HG02870 (cell line): ENCODE data around the gene SSC5D.

Experiments used
- ATAC-seq: cut with Tn5 transposase; IDR thresholded peaks from one replicate; pipeline ENCODE4 v1.9.1; 2021; ENCODE audit warnings: mild to moderate bottlenecking, moderate library complexity; ENCODE audit not compliant: unreplicated experiment

Gene SSC5D

GRCh38 chr19:55454787-55455243 lies 33.4 kb upstream of the SSC5D start:
- no peak for ATAC-seq

- no peak for ATAC-seq
Measured at GRCh38 chr19:55455576-55456235, 32.5 kb upstream of the SSC5D start.

GRCh38 chr19:55456347-55456746 lies 31.9 kb upstream of the SSC5D start:
- ATAC-seq, result no peak

GRCh38 chr19:55457683-55458457 lies 30.4 kb upstream of the SSC5D start:
- ATAC-seq, result no peak

GRCh38 chr19:55459551-55459949 lies 28.7 kb upstream of the SSC5D start:
- ATAC-seq, result no peak

- ATAC-seq, result no peak
Measured at GRCh38 chr19:55459950-55460657, 28.1 kb upstream of the SSC5D start.

GRCh38 chr19:55460670-55461258 lies 27.5 kb upstream of the SSC5D start:
- no peak for ATAC-seq

GRCh38 chr19:55461259-55461973 lies 26.8 kb upstream of the SSC5D start, which contains the start of gene ISOC2:
TSS of gene ISOC2 (minus strand) at chr19:55461642. CDS start at chr19:55456486, 5,156 bp downstream.
- peak; percentile 92 for ATAC-seq

GRCh38 chr19:55461974-55462626 lies 26.1 kb upstream of the SSC5D start:
- ATAC-seq, result no peak

- no peak for ATAC-seq
Measured at GRCh38 chr19:55462722-55463121, 25.5 kb upstream of the SSC5D start.

- no peak for ATAC-seq
Measured at GRCh38 chr19:55463583-55464031, 24.6 kb upstream of the SSC5D start.

GRCh38 chr19:55464039-55464661 lies 24.1 kb upstream of the SSC5D start:
- no peak for ATAC-seq

- no peak for ATAC-seq
Measured at GRCh38 chr19:55464662-55465054, 23.6 kb upstream of the SSC5D start, which contains the start of gene C19orf85. TSS of gene C19orf85 (minus strand) at chr19:55464751. CDS start at chr19:55464554, 197 bp downstream.

GRCh38 chr19:55465460-55466240 lies 22.6 kb upstream of the SSC5D start:
- no peak for ATAC-seq

- ATAC-seq, result no peak
Measured at GRCh38 chr19:55466241-55466614, 22.0 kb upstream of the SSC5D start.

- no peak for ATAC-seq
Measured at GRCh38 chr19:55467236-55468053, 20.8 kb upstream of the SSC5D start.

- ATAC-seq, result no peak
Measured at GRCh38 chr19:55468054-55468393, 20.2 kb upstream of the SSC5D start.

- ATAC-seq, result no peak
Measured at GRCh38 chr19:55471266-55471665, 17.0 kb upstream of the SSC5D start.
